ENCODE data around the gene DUS1L.

DUS1L gene

GRCh38 chr17:82017612-82018151 lies 47.9 kb downstream of the DUS1L start:
- TF ChIP-seq CTCF (IDR thresholded peaks at IDR 0.05) (no peak), ZFX (IDR thresholded peaks at IDR 0.05; ENCODE audit: borderline replicate concordance) (no peak)
- peak overlapping the region; percentile 49 for H3K27ac ChIP-seq

GRCh38 chr17:82016875-82017459 lies 48.6 kb downstream of the DUS1L start:
- TF ChIP-seq ZFX (IDR thresholded peaks at IDR 0.05; ENCODE audit: borderline replicate concordance) (no peak), CTCF (IDR thresholded peaks at IDR 0.05) (no peak)
- H3K27ac ChIP-seq: peak overlapping the region; percentile 49; the same call in 1 of the 2 replicates

- TF ChIP-seq ZFX (IDR thresholded peaks at IDR 0.05; ENCODE audit: borderline replicate concordance) (no peak), CTCF (IDR thresholded peaks at IDR 0.05) (no peak)
- H3K27ac ChIP-seq: no peak overlapping the region
Observed at GRCh38 chr17:82016061-82016874, 49.3 kb downstream of the DUS1L start.

GRCh38 chr17:82015311-82015971 lies 50.2 kb downstream of the DUS1L start:
- H3K27ac ChIP-seq: no peak overlapping the region
- no peak for TF ChIP-seq CTCF (IDR thresholded peaks at IDR 0.05)
- no peak for TF ChIP-seq ZFX (IDR thresholded peaks at IDR 0.05; ENCODE audit: borderline replicate concordance)

- H3K27ac ChIP-seq: no peak overlapping the region
- TF ChIP-seq CTCF (IDR thresholded peaks at IDR 0.05): no peak
- no peak for TF ChIP-seq ZFX (IDR thresholded peaks at IDR 0.05; ENCODE audit: borderline replicate concordance)
Observed at GRCh38 chr17:82014971-82015310, 50.7 kb downstream of the DUS1L start.

GRCh38 chr17:82014432-82014831 lies 51.2 kb downstream of the DUS1L start:
- no peak overlapping the region for H3K27ac ChIP-seq
- TF ChIP-seq ZFX (IDR thresholded peaks at IDR 0.05; ENCODE audit: borderline replicate concordance) (no peak), CTCF (IDR thresholded peaks at IDR 0.05) (peak; percentile 30)

Data from 22Rv1 (cell line).